Endothelial cell of umbilical vein (primary cell): ENCODE measurements around the gene MASP2. TPM values are rescaled to one million over a fixed set of nuclear protein-coding genes. Genes with fewer than 3 reads are reported as not detected.

Experiments
- BruUV-seq: library from RNA; stranded (reverse); fragments of 400-500 nt; replicated peaks from 2 replicates; lab custom pipeline; 2021; lab: Mats Ljungman, UMichigan
- CTCF ChIA-PET: fragments of 300-600, 350-600 bp; sonication (Branson Sonifier 250); formaldehyde crosslinking; loops from one replicate; lab custom pipeline; 2021; ENCODE audit warnings: antibody characterized with exemption, inconsistent platforms; lab: Charles Lee
- POLR2A ChIA-PET: fragments of 300-600, 350-600 bp; sonication (Branson Sonifier 250); formaldehyde crosslinking; loops from one replicate; lab custom pipeline; 2021; ENCODE audit warnings: antibody characterized with exemption, inconsistent platforms; lab: Charles Lee
- DNase-seq: peaks from one replicate; pipeline ENCODE4 v3.0.0-alpha.2; 2011; ENCODE audit warnings: low read depth, low spot score
- FAIRE-seq: peaks from 2 replicates; lab custom pipeline; 2011; peaks lifted over from hg19 to GRCh38; lab: Jason Lieb, UNC
- H2AFZ ChIP-seq: 2 replicates; pipeline ENCODE4 v1.6.0; 2012; ENCODE audit warnings: low read depth, low read length, control low read depth, inconsistent platforms
- H3K27ac ChIP-seq: 2 replicates; pipeline ENCODE4 v1.5.1; 2011; ENCODE audit warnings: low read depth, mild to moderate bottlenecking, control low read depth, low read length, moderate library complexity; ENCODE audit not compliant: insufficient read depth
- H3K27me3 ChIP-seq, 2 experiments: 2 replicates each; pipeline versions ENCODE4 v1.6.0 to v1.6.1; 2011; ENCODE audit warnings: low read length in 2 of 2, mixed read lengths in 1 of 2; ENCODE audit not compliant: control insufficient read depth in 2 of 2, insufficient read depth in 2 of 2
- H3K36me3 ChIP-seq, 2 experiments: 2 replicates in 1 of 2; 3 replicates in 1 of 2; pipeline ENCODE4 v1.5.1; 2011; ENCODE audit warnings: low read length in 2 of 2, mild to moderate bottlenecking in 1 of 2, moderate library complexity in 1 of 2; ENCODE audit not compliant: control insufficient read depth in 2 of 2, insufficient read depth in 2 of 2; ENCODE audit errors: extremely low read depth in 1 of 2
- H3K4me1 ChIP-seq: 3 replicates; pipeline ENCODE4 v1.5.1; 2011; ENCODE audit warnings: mild to moderate bottlenecking, low read length; ENCODE audit not compliant: control insufficient read depth, insufficient read depth; ENCODE audit errors: extremely low read depth
- H3K4me2 ChIP-seq: 2 replicates; pipeline ENCODE4 v1.6.1; 2011; ENCODE audit warnings: low read length, control low read depth, mixed read lengths; ENCODE audit not compliant: insufficient read depth
- H3K4me3 ChIP-seq, 3 experiments: fragments of 200-600 bp in 1 of 3; sonication (generic), shearing (Covaris generic) in 1 of 3; replicated peaks in 1 of 3; 2 replicates each; pipeline ENCODE4 v1.5.1; 2011 to 2016; ENCODE audit warnings: control low read depth in 3 of 3, low read length in 3 of 3, mild to moderate bottlenecking in 2 of 3, inconsistent platforms in 1 of 3, low read depth in 1 of 3, moderate library complexity in 1 of 3; ENCODE audit not compliant: insufficient read depth in 1 of 3
- H3K79me2 ChIP-seq: 2 replicates; pipeline ENCODE4 v1.6.0; 2012; ENCODE audit warnings: low read length, inconsistent platforms; ENCODE audit not compliant: control insufficient read depth, insufficient read depth
- H3K9ac ChIP-seq: replicated peaks from 2 replicates; pipeline ENCODE3; 2011; ENCODE audit warnings: low read length, control low read depth; ENCODE audit not compliant: insufficient read depth; ENCODE audit errors: extremely low read depth
- H3K9me1 ChIP-seq: replicated peaks from 3 replicates; pipeline ENCODE4 v1.6.0; 2011; ENCODE audit warnings: mild to moderate bottlenecking, low read length; ENCODE audit not compliant: control insufficient read depth, insufficient read depth; ENCODE audit errors: extremely low read depth
- H3K9me3 ChIP-seq: replicated peaks from 2 replicates; pipeline ENCODE4 v1.5.1; 2012; ENCODE audit warnings: low read length, inconsistent platforms; ENCODE audit not compliant: control insufficient read depth, insufficient read depth
- H4K20me1 ChIP-seq: replicated peaks from 2 replicates; pipeline ENCODE3; 2011; ENCODE audit warnings: mild to moderate bottlenecking, low read length; ENCODE audit not compliant: control insufficient read depth, insufficient read depth; ENCODE audit errors: extremely low read depth
- CTCF ChIP-seq, 2 donors: IDR thresholded peaks; 1 replicate in 1 of 2; 2 replicates in 1 of 2; pipeline ENCODE4 v1.5.1; 2011; ENCODE audit warnings: low read length in 2 of 2, mild to moderate bottlenecking in 2 of 2, moderate library complexity in 2 of 2, control low read depth in 1 of 2, inconsistent platforms in 1 of 2, low read depth in 1 of 2; ENCODE audit not compliant: insufficient read depth in 1 of 2; ENCODE audit errors: extremely low read depth in 1 of 2
- EZH2 ChIP-seq: IDR thresholded peaks from 2 replicates; pipeline ENCODE4 v1.6.1; 2012; ENCODE audit warnings: borderline replicate concordance, low read depth, mild to moderate bottlenecking, moderate library complexity, low read length, inconsistent platforms; ENCODE audit not compliant: severe bottlenecking
- FOS ChIP-seq: IDR thresholded peaks from 2 replicates; pipeline ENCODE4 v1.6.1; 2011; ENCODE audit warnings: mild to moderate bottlenecking, low read length, moderate library complexity, borderline replicate concordance; ENCODE audit not compliant: insufficient read depth
- GATA2 ChIP-seq: IDR thresholded peaks from 2 replicates; pipeline ENCODE4 v1.7.0; 2011; ENCODE audit warnings: low read depth, mild to moderate bottlenecking, moderate library complexity, mixed read lengths, low read length; ENCODE audit not compliant: insufficient read length, insufficient read depth
- JUN ChIP-seq: IDR thresholded peaks from 2 replicates; pipeline ENCODE4 v1.6.1; 2011; ENCODE audit warnings: borderline replicate concordance, low read depth; ENCODE audit not compliant: insufficient read length, insufficient read depth
- MAX ChIP-seq: IDR thresholded peaks from 2 replicates; pipeline ENCODE4 v1.6.1; 2011; ENCODE audit not compliant: insufficient read depth, insufficient read length
- MYC ChIP-seq: IDR thresholded peaks from one replicate; pipeline ENCODE4 v1.6.1; 2011; ENCODE audit warnings: mild to moderate bottlenecking, low read depth, low read length
- POLR2A ChIP-seq: IDR thresholded peaks from 2 replicates; pipeline ENCODE4 v1.6.1; 2012; ENCODE audit warnings: low read depth, mild to moderate bottlenecking, control low read depth, low read length
- POLR2AphosphoS5 ChIP-seq: IDR thresholded peaks from 2 replicates; pipeline ENCODE4 v1.6.1; 2012; ENCODE audit warnings: low read depth, mild to moderate bottlenecking, control low read depth, low read length, moderate library complexity; ENCODE audit not compliant: insufficient read depth
- dilution Hi-C: fragments of 300-500 bp; cut with MboI; formaldehyde crosslinking; loops from one replicate; pipeline ENCODE4 v1.15.0; 2019; ENCODE audit warnings: low sequenced_read_pairs; ENCODE audit not compliant: extremely low pct_ligation_motif_present
- intact Hi-C: fragments of 100-400 bp; cut with micrococcal nuclease; formaldehyde crosslinking; loops from one replicate; pipeline ENCODE4 v1.10.0; 2022
- polyA plus RNA-seq, 4 experiments: library from polyadenylated mRNA; depleted of rRNA in 3 of 4; stranded (reverse) in 3 of 4; unstranded in 1 of 4; fragments of >200 nt; gene quantifications; 2 replicates each; pipeline versions ENCODE4 v1.2.1 to v1.2.3, GENCODE V29; 2011 to 2012; ENCODE audit warnings: missing spikeins in 1 of 4
- total RNA-seq: library from RNA; stranded (reverse); gene quantifications from 2 replicates; pipeline ENCODE4 v1.2.3, GENCODE V29; 2021

Gene MASP2
- total and polyA plus RNA-seq, 2 donors (not counting 3 experiments of a cell fraction or from before 2014, with no cell fraction given) = 0.53 TPM; not detected in 1

GRCh38 chr1:11024154-11024873 lies 22.7 kb downstream of the MASP2 start:
- POLR2A ChIA-PET = no interaction called here
- no TSS peak for BruUV-seq

More at GRCh38 chr1:11024154-11024873, 22.7 kb downstream of the MASP2 start:
- CTCF ChIA-PET = interaction anchor here (1.6 kb wide), 1 partner anchor 13 kb away, joined by 3 read pairs; no protein-coding TSS in a partner anchor
- no peak overlapping the region for H3K27ac ChIP-seq
- H4K20me1 ChIP-seq = no peaks in the 10 kb centered on the region
- no peaks in the 10 kb centered on the region for H3K27me3 ChIP-seq
- H3K9me3 ChIP-seq = no peaks in the 10 kb centered on the region
- DNase-seq = no peak
- no peak for TF ChIP-seq EZH2
- TF ChIP-seq POLR2A = no peak
- no peak for TF ChIP-seq FOS
- TF ChIP-seq MAX = no peak
- no peak for TF ChIP-seq JUN
- TF ChIP-seq POLR2AphosphoS5 = no peak
- TF ChIP-seq GATA2 = no peak
- no peak for TF ChIP-seq CTCF (IDR thresholded peaks at IDR 0.05; ENCODE audit: extremely low read depth in 1 of 2, insufficient read depth in 1 of 2, low read depth in 1 of 2, low read length in 2 of 2)
- TF ChIP-seq MYC = no peak
- FAIRE-seq = no peak
- H3K4me3 ChIP-seq = no peak overlapping the region
- H3K4me2 ChIP-seq = no peak overlapping the region
- H3K9ac ChIP-seq = no peak overlapping the region
- H3K9me1 ChIP-seq = no peaks in the 10 kb centered on the region
- dilution Hi-C loops (no loop called here), intact Hi-C loops (no loop called here)
- H3K36me3 ChIP-seq = peaks cover 35 to 36% of the 10 kb centered on the region in 2 experiments
- no peaks in the 10 kb centered on the region for H3K4me1 ChIP-seq
- no peak overlapping the region for H2AFZ ChIP-seq
- peaks cover 6% of the 10 kb centered on the region for H3K79me2 ChIP-seq
